T-cell (primary cell): ENCODE data around the gene MALAT1. TPM values are rescaled to one million over a fixed set of nuclear protein-coding genes. Genes with fewer than 3 reads are reported as not detected.
"Not testable (repeated sequence)": the region's sequence is repeated elsewhere in the genome, so short reads cannot be mapped to it uniquely, and the experiment has no call there.

Experiments
- ATAC-seq, 4 experiments: fragments of 200-7000 bp in 3 of 4; fragments of 150-1000 bp in 1 of 4; cut with Tn5 transposase; replicated peaks in 1 of 4; 1 replicate in 3 of 4; 2 replicates in 1 of 4; pipeline ENCODE4 v1.10.0; 2021; ENCODE audit warnings: moderate library complexity in 3 of 4, mild to moderate bottlenecking in 2 of 4, moderate number of reproducible peaks in 1 of 4
- CTCF ChIA-PET, 2 donors: fragments of 300-600 bp; sonication (Branson Sonifier 250); formaldehyde crosslinking; loops; one replicate each; lab custom pipeline; 2022; ENCODE audit warnings: antibody characterized with exemption in 2 of 2; lab: Charles Lee
- POLR2A ChIA-PET, 2 donors: fragments of 300-600 bp; sonication (Branson Sonifier 250); formaldehyde crosslinking; loops; one replicate each; lab custom pipeline; 2022; ENCODE audit warnings: antibody characterized with exemption in 2 of 2; lab: Charles Lee
- DNase-seq, 35 experiments: peaks; one replicate each; pipeline versions ENCODE4 v3.0.0 to v3.0.0-alpha.2; 2013 to 2023
- H3K27ac ChIP-seq: one replicate; pipeline ENCODE4 v1.5.1; 2013; ENCODE audit warnings: low read length
- H3K27me3 ChIP-seq, 2 experiments: replicated peaks in 1 of 2; 1 replicate in 1 of 2; 2 replicates in 1 of 2; pipeline versions ENCODE4 v1.6.1 to v1.7.0; 2013; ENCODE audit warnings: low read length in 1 of 2, mixed read lengths in 1 of 2; ENCODE audit not compliant: control insufficient read depth in 2 of 2, insufficient read depth in 2 of 2; ENCODE audit errors: extremely low read depth in 1 of 2
- H3K36me3 ChIP-seq, 2 donors: 1 replicate in 1 of 2; 2 replicates in 1 of 2; pipeline versions ENCODE4 v1.6.1 to v1.7.0; 2013; ENCODE audit warnings: low read length in 1 of 2; ENCODE audit not compliant: control insufficient read depth in 2 of 2, insufficient read depth in 1 of 2; ENCODE audit errors: extremely low read depth in 1 of 2
- H3K4me1 ChIP-seq, 2 experiments: 1 replicate in 1 of 2; 2 replicates in 1 of 2; pipeline versions ENCODE4 v1.6.1 to v1.7.0; 2013; ENCODE audit warnings: low read length in 2 of 2, mixed read lengths in 1 of 2; ENCODE audit not compliant: insufficient read depth in 2 of 2, control insufficient read depth in 1 of 2; ENCODE audit errors: extremely low read depth in 1 of 2
- H3K4me3 ChIP-seq, 2 donors: 1 replicate in 1 of 2; 2 replicates in 1 of 2; pipeline versions ENCODE4 v1.5.1 to v1.7.0; 2013; ENCODE audit warnings: mild to moderate bottlenecking in 2 of 2, low read length in 1 of 2, moderate library complexity in 1 of 2; ENCODE audit not compliant: control insufficient read depth in 1 of 2; ENCODE audit errors: extremely low read depth in 1 of 2
- H3K9me3 ChIP-seq: 2 replicates; pipeline ENCODE4 v1.7.0; 2013
- H3K27ac Mint-ChIP-seq, 2 donors: one replicate each; pipeline ENCODE4 v1.8.0; 2020 to 2021; ENCODE audit warnings: mild to moderate bottlenecking in 2 of 2, mixed read lengths in 2 of 2
- H3K27me3 Mint-ChIP-seq, 2 donors: one replicate each; pipeline ENCODE4 v1.8.0; 2021 to 2022; ENCODE audit warnings: mixed read lengths in 2 of 2
- H3K36me3 Mint-ChIP-seq: one replicate; pipeline ENCODE4 v1.8.0; 2021; ENCODE audit warnings: mixed read lengths
- H3K4me1 Mint-ChIP-seq, 3 donors: one replicate each; pipeline ENCODE4 v1.8.0; 2020 to 2022; ENCODE audit warnings: mixed read lengths in 3 of 3, mild to moderate bottlenecking in 1 of 3
- H3K4me3 Mint-ChIP-seq, 3 donors: one replicate each; pipeline ENCODE4 v1.8.0; 2020 to 2022; ENCODE audit warnings: mild to moderate bottlenecking in 3 of 3, mixed read lengths in 3 of 3, moderate library complexity in 3 of 3
- H3K9me3 Mint-ChIP-seq, 3 donors: one replicate each; pipeline ENCODE4 v1.8.0; 2020 to 2022; ENCODE audit warnings: mixed read lengths in 3 of 3
- WGBS: methylation state at CpG from one replicate; pipeline ENCODE4 v1.1.5; 2013; ENCODE audit warnings: missing lambda C conversion rate; ENCODE audit not compliant: insufficient coverage; 5-methylcytosine and 5-hydroxymethylcytosine counted together
- total RNA-seq, 35 experiments: library from RNA in 6 of 35; stranded (reverse) in 6 of 35; fragments of 120-200 nt in 1 of 35; gene quantifications; one replicate each; pipeline versions ENCODE4 v1.2.1 to v1.2.4 and lab custom pipeline; 2013 to 2026

The MALAT1 gene
- total RNA-seq (over 10,000 TPM; 21,382 to 33,585 (median 22,045) TPM), total RNA-seq (lab: John Stamatoyannopoulos, UW) (1,478 to 21,747 (median 8,568) reads per million in 29 experiments)
- total RNA-seq (2013), result 16,671 TPM

DNA sequence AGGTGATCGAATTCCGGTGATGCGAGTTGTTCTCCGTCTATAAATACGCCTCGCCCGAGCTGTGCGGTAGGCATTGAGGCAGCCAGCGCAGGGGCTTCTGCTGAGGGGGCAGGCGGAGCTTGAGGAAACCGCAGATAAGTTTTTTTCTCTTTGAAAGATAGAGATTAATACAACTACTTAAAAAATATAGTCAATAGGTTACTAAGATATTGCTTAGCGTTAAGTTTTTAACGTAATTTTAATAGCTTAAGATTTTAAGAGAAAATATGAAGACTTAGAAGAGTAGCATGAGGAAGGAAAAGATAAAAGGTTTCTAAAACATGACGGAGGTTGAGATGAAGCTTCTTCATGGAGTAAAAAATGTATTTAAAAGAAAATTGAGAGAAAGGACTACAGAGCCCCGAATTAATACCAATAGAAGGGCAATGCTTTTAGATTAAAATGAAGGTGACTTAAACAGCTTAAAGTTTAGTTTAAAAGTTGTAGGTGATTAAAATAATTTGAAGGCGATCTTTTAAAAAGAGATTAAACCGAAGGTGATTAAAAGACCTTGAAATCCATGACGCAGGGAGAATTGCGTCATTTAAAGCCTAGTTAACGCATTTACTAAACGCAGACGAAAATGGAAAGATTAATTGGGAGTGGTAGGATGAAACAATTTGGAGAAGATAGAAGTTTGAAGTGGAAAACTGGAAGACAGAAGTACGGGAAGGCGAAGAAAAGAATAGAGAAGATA lies at the start of gene MALAT1:
TSS of gene MALAT1 (plus strand) at position 69 of the 736 bp plus-strand sequence.
- H3K27ac ChIP-seq, result peak within 1 kb of the TSS; percentile 97
- peaks cover 22 to 23% of the 10 kb centered on the region in 2 experiments for H3K4me1 ChIP-seq
- Mint-ChIP-seq H3K27ac (no peak within 1 kb of the TSS), H3K4me1 (peaks cover 21 to 42% (median 30%) of the 10 kb centered on the region in 3 donors), H3K36me3 (peaks cover 8% of the 10 kb centered on the region), H3K27me3 (no peaks in the 10 kb centered on the region), H3K4me3 (no peak within 1 kb of the TSS), H3K9me3 (no peaks in the 10 kb centered on the region)
- no peaks in the 10 kb centered on the region for H3K9me3 ChIP-seq
- 0% methylated on average over 16 of the region's 24 CpGs for WGBS
- DNase-seq (peak; percentile 84 to 97 (median 92)), ATAC-seq (peak; percentile 15 to 20 (median 18))
- ChIA-PET POLR2A (interaction anchor here (0.5 to 7.8 kb wide), 48 partner anchors 9 to 1902 kb away, joined by 3 to 306 read pairs (median 4); partner anchors contain the start of genes NEAT1 (in 2 of the 2), FRMD8 (in 1 of the 2), PCNX3 (in 1 of the 2) and RAB1B (in 1 of the 2)), CTCF (interaction anchor here (0.5 to 5.3 kb wide), 14 partner anchors 8 to 639 kb away, joined by 3 to 39 read pairs (median 5); partner anchors contain the start of gene NEAT1 (in 1 of the 2))
- no peaks in the 10 kb centered on the region for H3K27me3 ChIP-seq
- peaks cover 0 to 35% of the 10 kb centered on the region in 2 donors for H3K36me3 ChIP-seq
- peak within 1 kb of the TSS; percentile 79 to 100 for H3K4me3 ChIP-seq

GRCh38 chr11:65451301-65451700 lies 47.5 kb upstream of the MALAT1 start:
- H3K27ac Mint-ChIP-seq, H3K27me3 ChIP-seq, H3K9me3 ChIP-seq, CTCF ChIA-PET, DNase-seq, POLR2A ChIA-PET, H3K27ac ChIP-seq, H3K4me3 Mint-ChIP-seq, H3K9me3 Mint-ChIP-seq, ATAC-seq, H3K36me3 Mint-ChIP-seq, H3K4me3 ChIP-seq, H3K27me3 Mint-ChIP-seq, H3K36me3 ChIP-seq: not testable (repeated sequence)
- peaks cover 4 to 17% of the 10 kb centered on the region in 2 experiments for H3K4me1 ChIP-seq
- WGBS, result no CpG with 5 or more reads among the region's 30 CpGs
- H3K4me1 Mint-ChIP-seq, result peaks cover 13 to 30% (median 26%) of the 10 kb centered on the region in 3 donors

DNA sequence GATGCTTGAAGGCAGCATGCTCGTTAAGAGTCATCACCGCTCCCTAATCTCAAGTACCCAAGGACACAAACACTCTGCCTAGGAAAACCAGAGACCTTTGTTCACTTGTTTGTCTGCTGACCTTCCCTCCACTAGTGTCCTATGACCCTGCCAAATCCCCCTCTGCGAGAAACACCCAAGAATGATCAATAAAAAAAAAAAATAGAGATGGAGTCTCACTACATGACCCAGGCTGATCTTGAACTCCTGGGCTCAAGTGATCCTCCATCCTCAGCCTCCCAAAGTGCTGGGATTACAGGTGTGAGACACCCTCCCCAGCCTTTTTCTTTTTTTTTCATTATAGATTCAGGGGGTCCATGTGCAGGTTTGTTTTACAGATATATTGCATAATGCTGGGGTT lies 46.6 kb upstream of the MALAT1 start:
- H3K27me3 Mint-ChIP-seq, H3K9me3 Mint-ChIP-seq, H3K9me3 ChIP-seq, H3K4me3 Mint-ChIP-seq, H3K27ac ChIP-seq, H3K27ac Mint-ChIP-seq, H3K36me3 ChIP-seq, H3K27me3 ChIP-seq, CTCF ChIA-PET, H3K36me3 Mint-ChIP-seq, POLR2A ChIA-PET, DNase-seq, H3K4me3 ChIP-seq, ATAC-seq: not testable (repeated sequence)
- peaks cover 4 to 17% of the 10 kb centered on the region in 2 experiments for H3K4me1 ChIP-seq
- peaks cover 13 to 33% (median 26%) of the 10 kb centered on the region in 3 donors for H3K4me1 Mint-ChIP-seq
- no CpG with 5 or more reads among the region's 3 CpGs for WGBS

GRCh38 chr11:65452806-65453490 lies 45.9 kb upstream of the MALAT1 start:
- H3K27ac Mint-ChIP-seq, result peak overlapping the region; percentile 43 to 64
- no peaks in the 10 kb centered on the region for H3K36me3 ChIP-seq
- ChIA-PET POLR2A (no interaction called here), CTCF (no interaction called here)
- H3K27ac ChIP-seq, result no peak overlapping the region
- no peaks in the 10 kb centered on the region for H3K36me3 Mint-ChIP-seq
- no peaks in the 10 kb centered on the region for H3K27me3 ChIP-seq
- no peak for DNase-seq
- peaks cover 4 to 17% of the 10 kb centered on the region in 2 experiments for H3K4me1 ChIP-seq
- no peak overlapping the region for H3K4me3 ChIP-seq
- peaks cover 0 to 3% (median 0%) of the 10 kb centered on the region in 3 donors for H3K9me3 Mint-ChIP-seq
- peak overlapping the region in 2 of 3 donors; percentile 9 to 94 for H3K4me3 Mint-ChIP-seq
- ATAC-seq, result no peak
- no peaks in the 10 kb centered on the region for H3K9me3 ChIP-seq
- H3K4me1 Mint-ChIP-seq, result peaks cover 13 to 34% (median 28%) of the 10 kb centered on the region in 3 donors
- WGBS, result 93% methylated on average over 6 of the region's 8 CpGs
- no peaks in the 10 kb centered on the region for H3K27me3 Mint-ChIP-seq

- CTCF ChIA-PET, result no interaction called here
- no peaks in the 10 kb centered on the region for H3K27me3 ChIP-seq
- no peaks in the 10 kb centered on the region for H3K36me3 ChIP-seq
- Mint-ChIP-seq H3K9me3 (peaks cover 0 to 2% (median 0%) of the 10 kb centered on the region in 3 donors), H3K4me3 (peak overlapping the region; percentile 86 to 94 (median 88)), H3K27me3 (no peaks in the 10 kb centered on the region), H3K4me1 (peaks cover 13 to 31% (median 29%) of the 10 kb centered on the region in 3 donors), H3K36me3 (no peaks in the 10 kb centered on the region), H3K27ac (peak overlapping the region; percentile 86 to 87)
- DNase-seq, result no peak
- peaks cover 4 to 13% of the 10 kb centered on the region in 2 experiments for H3K4me1 ChIP-seq
- peak overlapping the region; percentile 65 to 73 for H3K4me3 ChIP-seq
- POLR2A ChIA-PET, result no interaction called here
- H3K9me3 ChIP-seq, result no peaks in the 10 kb centered on the region
- no peak for ATAC-seq
- WGBS, result 89% methylated on average over 10 of the region's 10 CpGs
- peak overlapping the region; percentile 61 for H3K27ac ChIP-seq
Measured at GRCh38 chr11:65454311-65454695, 44.5 kb upstream of the MALAT1 start.

DNA sequence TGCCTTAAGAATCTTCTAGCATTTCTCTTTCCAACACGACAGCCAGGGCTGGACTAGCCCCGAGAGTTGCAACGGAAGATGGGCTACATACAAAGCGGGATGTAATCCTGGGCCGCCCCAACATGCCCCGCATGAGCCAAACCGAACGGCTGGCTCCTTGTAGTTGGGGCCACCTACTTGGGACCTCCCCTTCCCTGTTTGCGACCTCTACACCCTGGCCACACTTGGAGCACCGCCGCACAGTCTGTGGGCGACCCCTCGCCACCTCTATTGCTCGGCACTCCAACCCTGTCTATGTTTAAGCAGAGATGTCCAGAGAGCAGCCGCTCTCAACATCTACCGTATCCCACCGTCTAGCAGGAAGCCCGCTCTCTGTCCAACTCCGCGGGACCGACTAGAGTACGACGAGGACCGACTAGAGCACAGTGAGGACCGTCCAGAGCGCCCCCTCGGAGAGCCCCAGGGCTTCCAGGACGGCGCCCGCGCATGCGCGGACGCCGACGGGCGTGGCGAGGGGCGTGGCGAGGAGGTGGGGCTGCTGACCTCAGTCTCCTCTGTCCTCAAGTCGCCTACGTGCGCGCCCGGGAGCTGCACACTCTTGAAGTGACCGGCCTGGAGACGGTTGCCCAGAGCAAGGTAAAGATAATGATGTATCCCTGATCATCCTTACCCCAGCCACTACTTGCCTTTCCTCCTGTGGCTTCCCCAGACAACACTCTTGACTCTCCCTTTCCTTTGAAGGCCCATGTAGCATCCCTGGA lies 44.0 kb upstream of the MALAT1 start:
- DNase-seq (peak; percentile 26 to 85 (median 61)), ATAC-seq (peak; percentile 90 to 94 (median 92))
- Histone ChIP-seq H3K4me3 (peak overlapping the region; percentile 65 to 73), H3K27ac (peak overlapping the region; percentile 61), H3K9me3 (no peaks in the 10 kb centered on the region), H3K27me3 (no peaks in the 10 kb centered on the region), H3K36me3 (no peaks in the 10 kb centered on the region), H3K4me1 (peaks cover 4 to 13% of the 10 kb centered on the region in 2 experiments)
- Mint-ChIP-seq H3K4me1 (peaks cover 13 to 31% (median 29%) of the 10 kb centered on the region in 3 donors), H3K9me3 (no peaks in the 10 kb centered on the region), H3K27ac (peak overlapping the region; percentile 86 to 87), H3K27me3 (no peaks in the 10 kb centered on the region), H3K4me3 (peak overlapping the region; percentile 86 to 94 (median 88)), H3K36me3 (no peaks in the 10 kb centered on the region)
- WGBS, result 2% methylated on average over 45 of the region's 47 CpGs
- POLR2A ChIA-PET, result no interaction called here
- CTCF ChIA-PET, result no interaction called here
